ENCODE results near the gene PPFIA1. TPM values are rescaled to one million over a fixed set of nuclear protein-coding genes. Genes with fewer than 3 reads are reported as not detected.

Gene PPFIA1
- total RNA-seq, 1 experiment from 2014 or later, result 113 TPM

- H3K4me3 ChIP-seq (ENCODE audit: low read depth, low read length, poor library complexity, severe bottlenecking), result no peak overlapping the region
- no TSS peak for BruUV-seq (replicated peaks)
- no peak overlapping the region for H3K27ac ChIP-seq (ENCODE audit: low read depth, low read length, poor library complexity, severe bottlenecking)
- no peaks in the 10 kb centered on the region for H3K27me3 ChIP-seq (replicated peaks; ENCODE audit: insufficient read depth, low read depth, low read length, poor library complexity)
- H3K36me3 ChIP-seq (ENCODE audit: insufficient read depth, low read length, poor library complexity, severe bottlenecking), result peaks cover 78% of the 10 kb centered on the region
- intact Hi-C loops (cut with micrococcal nuclease; ENCODE audit: unreplicated experiment), result no loop called here
- H3K4me1 ChIP-seq (ENCODE audit: insufficient read depth, low read length, poor library complexity, severe bottlenecking), result no peaks in the 10 kb centered on the region
- CTCF ChIA-PET, result no interaction called here
- TF ChIP-seq EZH2 (IDR thresholded peaks at IDR 0.05; ENCODE audit: borderline replicate concordance, low read depth, low read length, poor library complexity, severe bottlenecking), result no peak
- no peak for TF ChIP-seq CTCF (conservative IDR thresholded peaks at IDR 0.05; ENCODE audit: low read depth, low read length)
- POLR2A ChIA-PET (ENCODE audit: low non-redundant PET), result no interaction called here
- H3K9me3 ChIP-seq (ENCODE audit: low read depth, low read length, poor library complexity, severe bottlenecking), result no peaks in the 10 kb centered on the region
- DNase-seq (ENCODE audit: low spot score), result no peak
These were observed 84.1 kb downstream of the PPFIA1 start for GRCh38 chr11:70354629-70355028.

GRCh38 chr11:70358753-70359152 is 88.3 kb downstream of the PPFIA1 start:
- CTCF ChIA-PET, result no interaction called here
- Histone ChIP-seq H3K36me3 (ENCODE audit: insufficient read depth, low read length, poor library complexity, severe bottlenecking) (peaks cover 79% of the 10 kb centered on the region), H3K4me1 (ENCODE audit: insufficient read depth, low read length, poor library complexity, severe bottlenecking) (no peaks in the 10 kb centered on the region), H3K27ac (ENCODE audit: low read depth, low read length, poor library complexity, severe bottlenecking) (no peak overlapping the region), H3K4me3 (ENCODE audit: low read depth, low read length, poor library complexity, severe bottlenecking) (no peak overlapping the region), H3K27me3 (replicated peaks; ENCODE audit: insufficient read depth, low read depth, low read length, poor library complexity) (no peaks in the 10 kb centered on the region), H3K9me3 (ENCODE audit: low read depth, low read length, poor library complexity, severe bottlenecking) (no peaks in the 10 kb centered on the region)
- DNase-seq (ENCODE audit: low spot score), result no peak
- POLR2A ChIA-PET (ENCODE audit: low non-redundant PET), result no interaction called here
- no TSS peak for BruUV-seq (replicated peaks)
- intact Hi-C loops (cut with micrococcal nuclease; ENCODE audit: unreplicated experiment), result no loop called here
- TF ChIP-seq CTCF (conservative IDR thresholded peaks at IDR 0.05; ENCODE audit: low read depth, low read length), result no peak
- no peak for TF ChIP-seq EZH2 (IDR thresholded peaks at IDR 0.05; ENCODE audit: borderline replicate concordance, low read depth, low read length, poor library complexity, severe bottlenecking)

- Histone ChIP-seq H3K36me3 (ENCODE audit: insufficient read depth, low read length, poor library complexity, severe bottlenecking) (peaks cover 79% of the 10 kb centered on the region), H3K4me1 (ENCODE audit: insufficient read depth, low read length, poor library complexity, severe bottlenecking) (no peaks in the 10 kb centered on the region), H3K27ac (ENCODE audit: low read depth, low read length, poor library complexity, severe bottlenecking) (no peak overlapping the region), H3K4me3 (ENCODE audit: low read depth, low read length, poor library complexity, severe bottlenecking) (no peak overlapping the region), H3K27me3 (replicated peaks; ENCODE audit: insufficient read depth, low read depth, low read length, poor library complexity) (no peaks in the 10 kb centered on the region), H3K9me3 (ENCODE audit: low read depth, low read length, poor library complexity, severe bottlenecking) (no peaks in the 10 kb centered on the region)
- no peak for TF ChIP-seq EZH2 (IDR thresholded peaks at IDR 0.05; ENCODE audit: borderline replicate concordance, low read depth, low read length, poor library complexity, severe bottlenecking)
- no peak for TF ChIP-seq CTCF (conservative IDR thresholded peaks at IDR 0.05; ENCODE audit: low read depth, low read length)
- intact Hi-C loops (cut with micrococcal nuclease; ENCODE audit: unreplicated experiment), result no loop called here
- ChIA-PET CTCF (no interaction called here), POLR2A (ENCODE audit: low non-redundant PET) (no interaction called here)
- BruUV-seq (replicated peaks), result no TSS peak
- DNase-seq (ENCODE audit: low spot score), result no peak
These were observed 89.1 kb downstream of the PPFIA1 start for GRCh38 chr11:70359451-70360205.

Measured in A673 (cell line).